ENCODE results near the gene TUBA1C.

DNA sequence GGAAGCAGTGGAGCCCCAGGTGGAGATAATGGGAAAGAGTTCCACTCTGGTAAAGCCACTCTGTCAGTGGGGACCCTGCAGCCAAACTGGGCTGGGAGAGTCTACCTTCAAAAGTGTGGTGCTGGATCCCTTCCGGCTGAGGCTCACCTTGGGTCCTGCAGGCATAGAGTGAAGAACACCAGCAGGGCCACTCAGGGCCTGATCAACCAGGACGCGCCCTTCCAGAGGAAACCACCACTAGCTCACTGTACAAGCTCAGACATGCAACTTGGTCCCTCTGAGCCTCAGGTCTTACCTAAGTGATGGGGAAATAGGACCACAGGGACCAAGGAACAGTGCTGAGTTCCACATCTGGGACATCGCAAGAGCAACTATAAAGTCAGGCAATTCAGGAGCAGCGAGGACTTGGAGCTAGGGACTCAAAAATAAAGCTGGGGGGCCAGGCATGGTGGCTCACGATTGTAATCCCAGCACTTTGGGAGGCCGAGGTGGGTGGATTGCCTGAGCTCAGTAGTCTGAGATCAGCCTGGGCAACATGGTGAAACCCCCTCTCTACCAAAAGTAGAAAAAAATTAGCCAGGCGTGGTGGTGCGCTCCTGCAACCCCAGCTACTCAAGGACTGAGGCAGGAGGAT is 24.2 kb downstream of the TUBA1C start:
- TF ChIP-seq, protein P1, sequence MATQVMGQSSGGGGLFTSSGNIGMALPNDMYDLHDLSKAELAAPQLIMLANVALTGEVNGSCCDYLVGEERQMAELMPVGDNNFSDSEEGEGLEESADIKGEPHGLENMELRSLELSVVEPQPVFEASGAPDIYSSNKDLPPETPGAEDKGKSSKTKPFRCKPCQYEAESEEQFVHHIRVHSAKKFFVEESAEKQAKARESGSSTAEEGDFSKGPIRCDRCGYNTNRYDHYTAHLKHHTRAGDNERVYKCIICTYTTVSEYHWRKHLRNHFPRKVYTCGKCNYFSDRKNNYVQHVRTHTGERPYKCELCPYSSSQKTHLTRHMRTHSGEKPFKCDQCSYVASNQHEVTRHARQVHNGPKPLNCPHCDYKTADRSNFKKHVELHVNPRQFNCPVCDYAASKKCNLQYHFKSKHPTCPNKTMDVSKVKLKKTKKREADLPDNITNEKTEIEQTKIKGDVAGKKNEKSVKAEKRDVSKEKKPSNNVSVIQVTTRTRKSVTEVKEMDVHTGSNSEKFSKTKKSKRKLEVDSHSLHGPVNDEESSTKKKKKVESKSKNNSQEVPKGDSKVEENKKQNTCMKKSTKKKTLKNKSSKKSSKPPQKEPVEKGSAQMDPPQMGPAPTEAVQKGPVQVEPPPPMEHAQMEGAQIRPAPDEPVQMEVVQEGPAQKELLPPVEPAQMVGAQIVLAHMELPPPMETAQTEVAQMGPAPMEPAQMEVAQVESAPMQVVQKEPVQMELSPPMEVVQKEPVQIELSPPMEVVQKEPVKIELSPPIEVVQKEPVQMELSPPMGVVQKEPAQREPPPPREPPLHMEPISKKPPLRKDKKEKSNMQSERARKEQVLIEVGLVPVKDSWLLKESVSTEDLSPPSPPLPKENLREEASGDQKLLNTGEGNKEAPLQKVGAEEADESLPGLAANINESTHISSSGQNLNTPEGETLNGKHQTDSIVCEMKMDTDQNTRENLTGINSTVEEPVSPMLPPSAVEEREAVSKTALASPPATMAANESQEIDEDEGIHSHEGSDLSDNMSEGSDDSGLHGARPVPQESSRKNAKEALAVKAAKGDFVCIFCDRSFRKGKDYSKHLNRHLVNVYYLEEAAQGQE (IDR thresholded peaks at IDR 0.05; ENCODE audit: insufficient read depth in 1 of 2, low read depth in 2 of 2, low read length in 2 of 2) = no peak
- no peak for TF ChIP-seq POLR2AphosphoS5 (IDR thresholded peaks at IDR 0.05; ENCODE audit: low read depth, low read length)
- TF ChIP-seq SIN3A (IDR thresholded peaks at IDR 0.05; ENCODE audit: borderline replicate concordance, insufficient read depth, low read length) = no peak
- no peak for TF ChIP-seq TAF1 (IDR thresholded peaks at IDR 0.05; ENCODE audit: borderline replicate concordance, insufficient read depth, low read length)
